ENCODE results near the gene KIAA0930.

Gene KIAA0930

GRCh38 chr22:45162531-45162930 lies 78.2 kb downstream of the KIAA0930 start:
- POLR2A ChIA-PET = no interaction called here
- no peak for DNase-seq (ENCODE audit: extremely low spot score)
- TF ChIP-seq CTCF (IDR thresholded peaks at IDR 0.05; ENCODE audit: control extremely low read depth, extremely low read depth, low read depth, missing control alignments) = no peak
- CTCF ChIA-PET = interaction anchor here (1.3 to 1.7 kb wide), 3 partner anchors 10 to 59 kb away, joined by 3 to 5 read pairs (median 3); no protein-coding TSS in a partner anchor

- CTCF ChIA-PET = interaction anchor here (1.0 to 2.8 kb wide), 3 partner anchors 11 to 103 kb away, joined by 3 to 10 read pairs (median 5); no protein-coding TSS in a partner anchor
- no peak for TF ChIP-seq CTCF (IDR thresholded peaks at IDR 0.05; ENCODE audit: control extremely low read depth, extremely low read depth, low read depth, missing control alignments)
- POLR2A ChIA-PET = no interaction called here
- DNase-seq (ENCODE audit: extremely low spot score) = no peak
Measured at GRCh38 chr22:45159652-45160462, 80.8 kb downstream of the KIAA0930 start.

GRCh38 chr22:45157907-45158306 lies 82.8 kb downstream of the KIAA0930 start:
- no peak for TF ChIP-seq CTCF (IDR thresholded peaks at IDR 0.05; ENCODE audit: control extremely low read depth, extremely low read depth, low read depth, missing control alignments)
- CTCF ChIA-PET = interaction anchor here (2.8 kb wide), 1 partner anchor 9 kb away, joined by 10 read pairs; no protein-coding TSS in a partner anchor
- no peak for DNase-seq (ENCODE audit: extremely low spot score)
- POLR2A ChIA-PET = no interaction called here

- TF ChIP-seq CTCF (IDR thresholded peaks at IDR 0.05; ENCODE audit: control extremely low read depth, extremely low read depth, low read depth, missing control alignments) = no peak
- no peak for DNase-seq (ENCODE audit: extremely low spot score)
- ChIA-PET CTCF (no interaction called here), POLR2A (no interaction called here)
Measured at GRCh38 chr22:45155050-45155840, 85.4 kb downstream of the KIAA0930 start.

GRCh38 chr22:45154383-45154782 lies 86.3 kb downstream of the KIAA0930 start:
- TF ChIP-seq CTCF (IDR thresholded peaks at IDR 0.05; ENCODE audit: control extremely low read depth, extremely low read depth, low read depth, missing control alignments) = no peak
- CTCF ChIA-PET = no interaction called here
- no peak for DNase-seq (ENCODE audit: extremely low spot score)
- POLR2A ChIA-PET = no interaction called here

GRCh38 chr22:45151503-45151902 lies 89.2 kb downstream of the KIAA0930 start:
- ChIA-PET CTCF (no interaction called here), POLR2A (no interaction called here)
- no peak for DNase-seq (ENCODE audit: extremely low spot score)
- no peak for TF ChIP-seq CTCF (IDR thresholded peaks at IDR 0.05; ENCODE audit: control extremely low read depth, extremely low read depth, low read depth, missing control alignments)
